Endodermal cell (in vitro differentiated cells): ENCODE measurements around the gene DHRS1. TPM values are rescaled to one million over a fixed set of nuclear protein-coding genes. Genes with fewer than 3 reads are reported as not detected.

Experiments
- DNase-seq: peaks from one replicate; pipeline ENCODE4 v3.0.0-alpha.2; 2017
- H3K27ac ChIP-seq: 2 replicates; pipeline ENCODE4 v1.5.1; 2013; ENCODE audit warnings: mild to moderate bottlenecking, low read depth, low read length, moderate library complexity
- H3K27me3 ChIP-seq: 2 replicates; pipeline ENCODE4 v1.6.1; 2013; ENCODE audit warnings: mild to moderate bottlenecking, low read length, moderate library complexity; ENCODE audit not compliant: insufficient read depth, control insufficient read depth, poor library complexity, severe bottlenecking
- H3K36me3 ChIP-seq: 2 replicates; pipeline ENCODE4 v1.7.0; 2013; ENCODE audit warnings: mild to moderate bottlenecking, low read length, moderate library complexity; ENCODE audit not compliant: control insufficient read depth, insufficient read depth
- H3K4me1 ChIP-seq: one replicate; pipeline ENCODE4 v1.7.0; 2013; ENCODE audit warnings: low read length; ENCODE audit not compliant: control insufficient read depth, insufficient read depth
- H3K4me3 ChIP-seq: 2 replicates; pipeline ENCODE4 v1.5.1; 2013; ENCODE audit warnings: mild to moderate bottlenecking, low read length, moderate library complexity
- H3K9ac ChIP-seq: 2 replicates; pipeline ENCODE4 v1.6.1; 2013; ENCODE audit warnings: mild to moderate bottlenecking, low read length, moderate library complexity; ENCODE audit not compliant: poor library complexity, severe bottlenecking; ENCODE audit errors: extremely low read depth
- H3K9me3 ChIP-seq: 2 replicates; pipeline ENCODE4 v1.6.1; 2013; ENCODE audit warnings: mild to moderate bottlenecking, low read length, moderate library complexity; ENCODE audit not compliant: control insufficient read depth
- H3K27ac Mint-ChIP-seq: 2 replicates; pipeline ENCODE4 v1.8.0; 2020; ENCODE audit warnings: mixed read lengths
- H3K27me3 Mint-ChIP-seq: 2 replicates; pipeline ENCODE4 v1.8.0; 2021; ENCODE audit warnings: mild to moderate bottlenecking, mixed read lengths; ENCODE audit not compliant: insufficient read depth
- H3K36me3 Mint-ChIP-seq: 2 replicates; pipeline ENCODE4 v1.8.0; 2020; ENCODE audit warnings: low read depth, mixed read lengths
- H3K4me1 Mint-ChIP-seq: 2 replicates; pipeline ENCODE4 v1.8.0; 2020; ENCODE audit warnings: mixed read lengths
- H3K4me3 Mint-ChIP-seq: 2 replicates; pipeline ENCODE4 v1.8.0; 2020; ENCODE audit warnings: mild to moderate bottlenecking, moderate library complexity, mixed read lengths
- H3K9me3 Mint-ChIP-seq: 2 replicates; pipeline ENCODE4 v1.8.0; 2020; ENCODE audit warnings: mild to moderate bottlenecking, mixed read lengths
- WGBS, 2 experiments: methylation state at CpG; one replicate each; pipeline versions ENCODE4 v1.1.5 to v1.1.7; 2013; ENCODE audit warnings: missing lambda C conversion rate in 2 of 2, mixed read lengths in 1 of 2; ENCODE audit not compliant: insufficient coverage in 1 of 2, insufficient read length in 1 of 2; 5-methylcytosine and 5-hydroxymethylcytosine counted together
- total RNA-seq, 2 donors: library from RNA; stranded (reverse); fragmentation: NEBNext Ultra II Directional in 1 of 2; extraction: Animal tissue kit (Norgen Biotek cat#: 25700) in 1 of 2; gene quantifications; 2 replicates in 1 of 2; 3 replicates in 1 of 2; pipeline ENCODE4 v1.2.1, GENCODE V29; 2021
- TF ChIP-seq, protein P1 (sequence below): fragments of 200-600 bp; sonication (generic); conservative IDR thresholded peaks from 2 replicates; pipeline ENCODE4 v1.5.0; 2021; ENCODE audit warnings: antibody characterized with exemption, mild to moderate bottlenecking

Gene DHRS1
- total RNA-seq, 2 donors from 2014 or later, result 21.2 to 22.5 TPM

- H3K4me1 ChIP-seq, result no peaks in the 10 kb centered on the region
- peaks cover 42% of the 10 kb centered on the region for H3K36me3 ChIP-seq
- Mint-ChIP-seq H3K9me3 (no peaks in the 10 kb centered on the region), H3K4me3 (peak overlapping the region; percentile 72), H3K27me3 (peaks cover 14% of the 10 kb centered on the region), H3K4me1 (peaks cover 3% of the 10 kb centered on the region), H3K36me3 (peaks cover 38% of the 10 kb centered on the region), H3K27ac (peak overlapping the region; percentile 99)
- no peaks in the 10 kb centered on the region for H3K27me3 ChIP-seq
- DNase-seq, result peak; percentile 96
- peak overlapping the region; percentile 98 for H3K27ac ChIP-seq
- H3K4me3 ChIP-seq, result peak overlapping the region; percentile 92
- TF ChIP-seq, protein P1, sequence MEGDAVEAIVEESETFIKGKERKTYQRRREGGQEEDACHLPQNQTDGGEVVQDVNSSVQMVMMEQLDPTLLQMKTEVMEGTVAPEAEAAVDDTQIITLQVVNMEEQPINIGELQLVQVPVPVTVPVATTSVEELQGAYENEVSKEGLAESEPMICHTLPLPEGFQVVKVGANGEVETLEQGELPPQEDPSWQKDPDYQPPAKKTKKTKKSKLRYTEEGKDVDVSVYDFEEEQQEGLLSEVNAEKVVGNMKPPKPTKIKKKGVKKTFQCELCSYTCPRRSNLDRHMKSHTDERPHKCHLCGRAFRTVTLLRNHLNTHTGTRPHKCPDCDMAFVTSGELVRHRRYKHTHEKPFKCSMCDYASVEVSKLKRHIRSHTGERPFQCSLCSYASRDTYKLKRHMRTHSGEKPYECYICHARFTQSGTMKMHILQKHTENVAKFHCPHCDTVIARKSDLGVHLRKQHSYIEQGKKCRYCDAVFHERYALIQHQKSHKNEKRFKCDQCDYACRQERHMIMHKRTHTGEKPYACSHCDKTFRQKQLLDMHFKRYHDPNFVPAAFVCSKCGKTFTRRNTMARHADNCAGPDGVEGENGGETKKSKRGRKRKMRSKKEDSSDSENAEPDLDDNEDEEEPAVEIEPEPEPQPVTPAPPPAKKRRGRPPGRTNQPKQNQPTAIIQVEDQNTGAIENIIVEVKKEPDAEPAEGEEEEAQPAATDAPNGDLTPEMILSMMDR, result peak; percentile 74
- 1 to 5% methylated on average over 18 to 39 of the region's 39 CpGs for WGBS, 2 experiments
- H3K9ac ChIP-seq, result peak overlapping the region; percentile 77
- no peaks in the 10 kb centered on the region for H3K9me3 ChIP-seq
These were observed 57.6 kb downstream of the DHRS1 start for GRCh38 chr14:24241829-24242443.

Other genes with a start within 250 kb of the DHRS1 start
- gene CARMIL3, start 247.8 kb downstream of the DHRS1 start, total RNA-seq, result 1 to 10 TPM; 2.1 to 4.4 TPM
- gene CPNE6, start 228.2 kb downstream of the DHRS1 start, total RNA-seq, result not detected
- 10 to 100 TPM; 37.7 to 42.8 TPM for gene PCK2, start 205.5 kb downstream of the DHRS1 start, total RNA-seq
- 10 to 100 TPM; 71.1 to 72.2 TPM for gene DCAF11, start 185.0 kb downstream of the DHRS1 start, total RNA-seq
- 1 to 10 TPM; 1.9 TPM for gene NRL, start 184.8 kb downstream of the DHRS1 start, total RNA-seq
- gene FITM1, start 169.1 kb downstream of the DHRS1 start, total RNA-seq, result 1 to 10 TPM in 1 of 2 donors, not detected in 1; 1.1 TPM
- 100 to 1,000 TPM in 1 of 2 donors, 10 to 100 TPM in 1; 68.6 to 108 TPM for gene PSME1, start 163.6 kb downstream of the DHRS1 start, total RNA-seq
- 10 to 100 TPM; 34.0 to 39.5 TPM for gene EMC9, start 158.2 kb downstream of the DHRS1 start, total RNA-seq
- 100 to 1,000 TPM; 106 to 112 TPM for gene PSME2, start 153.2 kb downstream of the DHRS1 start, total RNA-seq
- gene RNF31, start 152.3 kb downstream of the DHRS1 start, total RNA-seq, result 10 to 100 TPM; 75.5 to 82.9 TPM
- gene IRF9, start 138.5 kb downstream of the DHRS1 start, total RNA-seq, result 10 to 100 TPM; 13.6 to 26.9 TPM
- gene REC8, start 127.7 kb downstream of the DHRS1 start, total RNA-seq, result 10 to 100 TPM; 60.3 to 98.3 TPM
- 10 to 100 TPM; 56.3 to 67.4 TPM for gene IPO4, start 111.0 kb downstream of the DHRS1 start, total RNA-seq
- 10 to 100 TPM; 37.4 to 40.8 TPM for gene TM9SF1, start 104.3 kb downstream of the DHRS1 start, total RNA-seq
- under 1 TPM; 0.38 to 0.51 TPM for gene TSSK4, start 94.1 kb downstream of the DHRS1 start, total RNA-seq
- gene CHMP4A, start 86.3 kb downstream of the DHRS1 start, total RNA-seq, result 10 to 100 TPM; 38.8 to 44.3 TPM
- 10 to 100 TPM; 21.0 to 25.0 TPM for gene MDP1, start 83.7 kb downstream of the DHRS1 start, total RNA-seq
- 100 to 1,000 TPM; 210 to 267 TPM for gene NEDD8, start 67.4 kb downstream of the DHRS1 start, total RNA-seq
- gene GMPR2, start 66.9 kb downstream of the DHRS1 start, total RNA-seq, result 10 to 100 TPM; 56.1 to 63.1 TPM
- gene TINF2, start 57.2 kb downstream of the DHRS1 start, total RNA-seq, result 10 to 100 TPM; 43.4 to 43.5 TPM
- gene TGM1, start 36.6 kb downstream of the DHRS1 start, total RNA-seq, result 1 to 10 TPM; 1.6 to 3.4 TPM
- 10 to 100 TPM; 20.2 to 20.5 TPM for gene RABGGTA, start 28.2 kb downstream of the DHRS1 start, total RNA-seq
- 10 to 100 TPM; 31.1 to 32.0 TPM for gene NOP9, start 70 bp upstream of the DHRS1 start, total RNA-seq
- 1 to 10 TPM in 1 of 2 donors, under 1 TPM in 1; 0.97 to 3.1 TPM for gene CIDEB, start 8.2 kb upstream of the DHRS1 start, total RNA-seq
- 1 to 10 TPM; 7.4 to 9.5 TPM for gene LTB4R2, start 10.4 kb upstream of the DHRS1 start, total RNA-seq
- gene LTB4R, start 11.7 kb upstream of the DHRS1 start, total RNA-seq, result 1 to 10 TPM; 6.4 to 6.6 TPM
- not detected for gene ADCY4, start 35.3 kb upstream of the DHRS1 start, total RNA-seq
- not detected for gene RIPK3, start 40.2 kb upstream of the DHRS1 start, total RNA-seq
- gene NFATC4, start 68.4 kb upstream of the DHRS1 start, total RNA-seq, result 10 to 100 TPM; 24.8 to 34.1 TPM
- 10 to 100 TPM; 19.5 to 19.7 TPM for gene NYNRIN, start 99.2 kb upstream of the DHRS1 start, total RNA-seq
- 1 to 10 TPM; 2.1 to 2.4 TPM for gene CBLN3, start 129.9 kb upstream of the DHRS1 start, total RNA-seq
- gene KHNYN, start 130.2 kb upstream of the DHRS1 start, total RNA-seq, result 10 to 100 TPM; 46.2 to 46.6 TPM
- gene SDR39U1, start 143.0 kb upstream of the DHRS1 start, total RNA-seq, result 10 to 100 TPM; 40.4 to 41.3 TPM
- not detected for gene CMA1, start 208.5 kb upstream of the DHRS1 start, total RNA-seq